HG03280 (cell line): ENCODE results near the gene CLNS1A.
A peak's percentile ranks its signal among the peaks of the same experiment; 100 is the strongest.
"Not testable (repeated sequence)": the region's sequence is repeated elsewhere in the genome, so short reads cannot be mapped to it uniquely, and the experiment has no call there.

Source experiments
- ATAC-seq: cut with Tn5 transposase; IDR thresholded peaks from one replicate; pipeline ENCODE4 v1.9.1; 2021; ENCODE audit warnings: mild to moderate bottlenecking, moderate library complexity; ENCODE audit not compliant: unreplicated experiment

The CLNS1A gene

GRCh38 chr11:77637345-77638165 lies at the start of gene CLNS1A:
CLNS1A (minus strand) TSS chr11:77637794; CDS start chr11:77637714, 80 bp downstream.
- ATAC-seq: peak; percentile 97

- ATAC-seq: no peak
Measured at GRCh38 chr11:77687088-77687487, 49.5 kb upstream of the CLNS1A start.

GRCh38 chr11:77677138-77677537 lies 39.5 kb upstream of the CLNS1A start:
- ATAC-seq: no peak

DNA sequence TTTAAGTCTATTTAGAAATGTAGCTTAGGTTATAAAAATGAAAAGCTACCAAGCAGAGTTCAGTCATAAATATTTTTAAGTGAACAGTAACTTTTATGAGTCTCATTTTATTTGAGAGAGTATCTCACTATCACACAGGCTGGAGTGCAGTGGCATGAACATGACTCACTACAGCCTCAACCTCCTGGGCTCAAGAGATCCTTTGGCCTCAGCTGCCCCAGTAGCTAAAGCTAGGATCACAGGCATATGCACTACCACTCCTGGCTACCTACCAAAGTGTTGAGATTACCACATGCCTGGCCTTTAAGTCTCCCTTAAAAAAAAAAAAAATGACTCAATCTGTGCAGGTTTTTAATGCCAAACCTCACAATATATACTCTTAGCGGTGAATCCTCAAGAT lies 34.7 kb upstream of the CLNS1A start:
- ATAC-seq: no peak

DNA sequence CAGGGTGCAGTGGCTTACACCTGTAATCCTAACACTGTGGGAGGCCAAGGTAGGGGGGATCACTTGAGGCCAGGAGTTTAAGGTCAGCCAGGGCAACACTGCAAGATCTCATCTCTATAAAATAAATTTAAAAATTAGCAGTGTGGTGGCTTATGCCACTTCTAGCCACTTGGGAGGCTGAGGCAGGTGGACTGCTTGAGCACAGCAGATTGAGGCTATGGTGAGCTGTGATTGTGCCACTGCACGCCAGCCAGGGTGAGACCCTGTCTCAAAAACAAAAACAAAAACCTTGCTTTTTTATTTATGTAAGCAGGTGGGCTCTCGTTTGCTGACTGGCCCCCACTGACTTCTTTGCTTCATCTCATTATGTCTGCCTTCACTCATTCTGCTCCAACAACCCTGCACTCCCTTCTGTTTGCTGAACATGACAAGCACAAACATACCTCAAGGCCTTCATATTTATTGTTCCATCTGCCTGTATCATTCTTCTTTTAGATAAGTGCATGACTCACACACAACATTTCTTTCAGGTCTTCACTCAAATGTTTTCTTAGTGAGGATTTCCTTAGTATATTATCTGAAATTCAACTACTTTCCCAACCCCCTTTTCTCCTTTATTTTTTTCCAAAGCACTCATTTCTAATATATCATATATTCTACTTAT lies 32.4 kb upstream of the CLNS1A start:
- no peak for ATAC-seq

DNA sequence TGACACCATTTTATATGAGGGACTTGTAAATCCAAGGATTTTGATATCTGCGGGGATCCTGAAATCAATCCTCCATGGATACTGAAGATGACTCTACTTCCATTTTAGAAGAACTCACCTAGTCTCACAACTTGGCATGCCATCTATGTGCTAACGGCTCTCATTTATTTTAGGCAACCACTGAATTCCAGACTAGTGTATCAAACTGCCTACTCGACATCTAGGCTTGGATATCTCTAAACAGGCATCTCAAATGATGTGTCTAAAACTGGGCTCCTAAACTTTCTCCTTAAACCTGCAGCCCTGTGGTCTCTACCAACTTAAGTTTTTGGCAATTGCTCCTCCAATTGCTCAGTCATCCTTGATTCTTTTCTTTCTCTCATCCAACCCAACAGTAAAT lies 31.2 kb upstream of the CLNS1A start:
- ATAC-seq: no peak

DNA sequence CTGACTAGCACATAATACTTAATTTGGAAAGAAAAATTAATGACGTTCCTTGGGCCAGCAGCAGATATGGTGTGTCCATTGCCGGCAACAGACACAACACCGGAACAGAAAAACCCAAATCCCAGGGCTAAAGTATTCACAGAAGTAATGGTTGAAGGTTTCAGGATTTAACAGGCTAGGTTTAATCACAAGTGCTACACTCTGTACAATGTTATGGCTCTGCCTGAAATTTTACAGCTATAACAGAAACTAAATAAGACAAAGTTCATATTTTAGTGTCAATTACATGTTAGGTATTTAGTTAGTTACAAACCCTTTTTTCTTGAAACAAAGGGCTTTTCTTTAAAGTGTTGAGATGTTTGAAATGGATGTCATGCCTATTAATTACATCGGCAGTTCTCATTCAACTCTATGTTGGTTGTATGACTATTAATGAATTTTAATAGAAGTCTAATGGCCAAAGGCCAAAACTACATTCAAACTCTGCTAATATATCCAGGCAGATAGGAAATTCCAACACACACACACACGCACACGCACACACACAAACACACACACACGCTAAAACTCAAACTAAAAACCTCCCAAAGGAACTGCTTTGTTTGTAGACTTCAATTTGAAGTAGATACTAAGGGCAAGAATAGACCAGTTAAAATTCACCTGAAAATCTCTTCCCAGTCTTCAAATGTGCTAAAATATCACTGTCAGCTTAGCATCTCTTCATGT lies 27.8 kb upstream of the CLNS1A start:
- no peak for ATAC-seq

- no peak for ATAC-seq
Measured at GRCh38 chr11:77661670-77662069, 24.1 kb upstream of the CLNS1A start.

DNA sequence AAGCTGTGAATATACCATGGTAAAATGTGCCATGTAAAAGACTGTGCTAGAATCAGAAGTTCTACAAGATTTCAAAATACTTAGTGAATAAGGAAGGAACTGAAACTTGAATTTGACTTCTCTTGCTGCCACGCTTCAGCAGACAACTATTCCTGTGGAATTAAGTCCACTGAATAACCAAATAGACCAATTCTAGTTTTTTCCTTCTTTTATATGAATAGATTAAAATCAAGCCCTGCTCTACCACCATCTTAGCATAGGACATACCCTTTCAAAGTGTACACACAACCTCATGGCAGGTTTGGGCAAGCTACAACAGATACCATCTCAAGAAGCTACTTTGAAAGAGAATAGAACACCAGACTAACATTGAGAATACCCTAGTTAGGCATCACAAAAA lies 23.4 kb upstream of the CLNS1A start:
- ATAC-seq: no peak

DNA sequence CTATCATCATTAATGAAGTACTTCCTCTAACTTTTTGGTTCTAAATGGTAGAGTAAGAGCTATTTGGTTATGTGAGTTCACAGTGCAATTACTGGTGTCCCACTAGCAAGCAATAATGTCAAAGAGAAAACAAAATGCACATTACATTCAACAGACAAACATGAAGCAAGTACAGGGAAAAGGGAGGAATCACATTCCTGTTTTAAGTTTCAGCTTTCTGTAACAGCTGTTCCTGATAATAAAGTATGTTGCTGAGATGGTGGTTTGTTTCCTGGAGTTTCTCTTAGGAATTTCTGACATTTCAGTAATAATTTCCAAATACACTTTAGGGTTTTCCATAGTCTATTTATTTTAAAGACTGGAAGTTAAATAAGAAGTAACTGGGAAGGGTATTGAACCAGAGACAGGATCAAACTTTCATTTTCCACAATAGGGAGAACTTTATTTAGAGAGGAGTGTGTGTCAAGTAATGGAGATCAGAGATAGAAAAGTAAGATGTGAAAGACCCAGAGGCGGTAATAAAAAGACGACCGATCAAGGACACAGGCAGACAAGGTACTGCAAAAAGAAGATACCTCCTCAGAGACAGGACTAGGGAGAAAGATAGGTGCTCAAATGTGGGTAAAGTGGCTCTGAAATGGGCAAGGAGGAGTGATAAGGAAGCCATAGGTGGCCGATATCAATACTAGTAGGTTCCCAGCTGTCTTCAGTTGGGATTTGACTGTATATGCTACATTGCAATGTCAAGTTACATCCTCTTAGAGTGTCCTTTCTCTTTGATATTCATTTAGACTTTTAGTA lies 20.8 kb upstream of the CLNS1A start:
- ATAC-seq: no peak

- no peak for ATAC-seq
Measured at GRCh38 chr11:77656362-77656761, 18.8 kb upstream of the CLNS1A start.

- ATAC-seq: no peak
Measured at GRCh38 chr11:77654770-77655434, 17.3 kb upstream of the CLNS1A start.

DNA sequence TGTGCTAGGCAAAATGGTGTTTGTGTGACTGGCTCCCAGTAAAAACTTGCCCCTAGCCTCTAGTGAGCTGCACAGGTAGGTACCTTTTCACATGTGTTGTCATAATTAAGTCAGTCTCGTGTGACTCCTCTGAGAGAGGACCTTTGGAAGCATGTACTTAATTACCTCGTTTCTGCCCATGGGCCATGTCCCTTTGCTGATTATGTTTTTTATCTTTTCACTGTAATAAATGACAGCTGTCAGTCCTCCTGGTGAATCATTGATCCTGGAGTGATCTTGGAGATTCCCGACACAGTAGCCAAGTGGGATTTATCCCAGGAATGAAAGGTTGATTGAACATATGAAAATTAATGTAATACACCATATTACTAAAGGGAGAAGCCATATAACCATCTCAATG lies 12.5 kb upstream of the CLNS1A start:
- no peak for ATAC-seq

DNA sequence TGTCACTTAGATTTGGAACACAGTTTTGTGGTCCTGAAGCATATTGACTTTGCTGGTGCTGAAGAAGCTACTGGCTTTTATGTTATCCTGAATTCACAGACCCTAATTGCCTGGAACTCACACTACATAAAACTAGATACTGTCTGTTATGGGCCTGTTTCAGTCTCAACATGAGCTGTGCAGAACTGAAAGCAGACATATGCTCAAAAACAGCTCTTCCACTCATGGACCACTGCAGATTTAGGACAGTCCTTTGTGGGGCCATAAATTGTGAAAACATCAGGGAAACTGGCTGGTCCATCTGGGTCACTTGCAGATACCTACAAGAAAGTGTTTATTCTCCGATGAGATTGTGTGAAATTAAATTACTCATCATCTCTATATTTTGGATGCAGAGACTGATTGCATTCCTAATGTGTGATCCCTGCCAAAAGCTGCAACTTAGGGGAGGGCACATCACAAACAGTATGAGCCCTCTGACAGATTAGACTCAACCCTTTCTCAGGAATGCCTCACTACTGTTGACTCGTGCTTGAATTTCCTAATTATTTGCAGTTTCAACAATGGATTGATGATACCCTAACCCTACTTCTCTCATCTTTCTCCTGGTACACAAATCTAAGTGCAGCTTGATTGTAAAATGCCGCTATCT lies 10.2 kb upstream of the CLNS1A start:
- ATAC-seq: no peak

- no peak for ATAC-seq
Measured at GRCh38 chr11:77644887-77645286, 7.3 kb upstream of the CLNS1A start.

DNA sequence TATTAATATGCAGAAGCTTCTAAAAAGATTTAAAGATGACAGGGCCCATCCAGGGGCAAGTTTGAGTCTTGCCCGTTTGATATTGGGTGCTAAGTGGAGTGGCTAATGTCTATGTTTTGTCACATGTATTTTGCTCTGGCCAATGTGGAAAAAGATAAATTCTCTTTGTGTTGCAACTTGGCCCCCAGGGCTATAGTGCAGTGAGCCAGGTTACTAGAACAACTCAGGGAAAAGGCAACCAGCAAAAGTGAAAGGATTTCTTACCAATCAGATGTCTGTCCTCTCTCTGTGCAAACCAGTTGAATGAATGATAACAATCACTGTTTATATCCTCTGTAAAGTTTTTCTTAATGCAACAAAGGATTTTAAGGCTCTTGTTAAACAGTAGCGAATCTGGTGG lies 4.6 kb upstream of the CLNS1A start:
- no peak for ATAC-seq

- ATAC-seq: no peak
Measured at GRCh38 chr11:77636731-77637344, 756 bp downstream of the CLNS1A start.

GRCh38 chr11:77633926-77634325 lies 3.7 kb downstream of the CLNS1A start:
- ATAC-seq: not testable (repeated sequence)

DNA sequence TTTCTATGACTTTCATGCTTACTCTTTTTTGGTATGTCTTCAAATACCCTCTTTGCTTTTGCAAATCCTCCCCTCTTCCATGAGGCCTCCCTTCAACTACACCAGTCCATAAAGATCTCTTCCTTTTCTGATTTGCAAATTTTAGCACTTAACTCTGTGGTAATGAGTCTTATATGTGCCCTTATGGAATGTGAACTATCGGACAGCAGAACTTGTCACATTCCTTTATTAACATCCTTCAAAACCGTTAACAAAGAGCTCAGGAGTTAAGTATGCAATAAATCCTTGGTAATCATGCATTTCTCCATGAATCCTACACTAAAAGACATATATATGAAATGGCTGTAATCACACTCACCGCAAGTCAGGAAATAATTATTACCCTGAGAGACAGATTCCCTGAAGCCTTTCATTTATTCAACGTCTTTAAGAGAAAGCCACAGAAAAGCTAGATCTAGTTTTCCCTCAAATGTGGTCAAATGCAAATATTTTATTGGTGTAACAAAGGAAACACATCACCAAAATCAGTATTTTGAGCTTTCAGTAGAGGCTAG lies 7.4 kb downstream of the CLNS1A start:
- no peak for ATAC-seq
